A673 (cell line): ENCODE results near the gene MGAT4A.

ENCODE experiments used
- CTCF ChIP-seq: fragments of 300-800, 200-600 bp; sonication (generic); conservative IDR thresholded peaks from 2 replicates; pipeline ENCODE4 v1.5.1; 2017; ENCODE audit warnings: low read depth, mild to moderate bottlenecking, antibody characterized with exemption, low read length, moderate library complexity, mixed read lengths
- EZH2 ChIP-seq: fragments of 200-600 bp; sonication (generic); IDR thresholded peaks from 2 replicates; pipeline ENCODE4 v1.6.1; 2017; ENCODE audit warnings: borderline replicate concordance, low read depth, mild to moderate bottlenecking, mixed read lengths, antibody characterized with exemption, low read length; ENCODE audit not compliant: poor library complexity, severe bottlenecking

GRCh38 chr2:98705333-98705617 is 25.7 kb downstream of the MGAT4A start:
- no peak for TF ChIP-seq CTCF
- TF ChIP-seq EZH2, result no peak
